Stomach (tissue), 4 donors: ENCODE data around the gene GABRG2.

ENCODE experiments used
- CTCF ChIP-seq, 7 experiments: fragments of 450-650 bp in 4 of 7; fragments of 200-600 bp in 3 of 7; sonication (generic) in 3 of 7; IDR thresholded peaks; one replicate each; pipeline ENCODE4 v1.5.1; 2016 to 2019; ENCODE audit warnings: antibody characterized with exemption in 7 of 7, control low read depth in 2 of 7, mild to moderate bottlenecking in 1 of 7
- POLR2A ChIP-seq, 4 donors: fragments of 450-650 bp; IDR thresholded peaks; one replicate each; pipeline ENCODE4 v1.6.1; 2016; ENCODE audit warnings: antibody characterized with exemption in 4 of 4, control low read depth in 2 of 4, mild to moderate bottlenecking in 1 of 4, moderate library complexity in 1 of 4
- POLR2AphosphoS5 ChIP-seq, 3 donors: sonication (generic); formaldehyde crosslinking; IDR thresholded peaks; one replicate each; pipeline ENCODE4 v1.6.1; 2016; ENCODE audit warnings: antibody characterized with exemption in 3 of 3

GRCh38 chr5:162078805-162079204 is 11.2 kb downstream of the GABRG2 start:
- TF ChIP-seq POLR2AphosphoS5 (IDR thresholded peaks at IDR 0.05) (no peak), CTCF (IDR thresholded peaks at IDR 0.05) (no peak), POLR2A (IDR thresholded peaks at IDR 0.05) (no peak)
